Globus pallidus (tissue), 1 donor: ENCODE data around the gene NUP62.

Experiments
- DNase-seq: peaks from one replicate; pipeline ENCODE4 v3.0.0-alpha.2; 2015; ENCODE audit warnings: low spot score

NUP62 gene

GRCh38 chr19:49880162-49880869, 49.0 kb downstream of the NUP62 start:
- no peak for DNase-seq

GRCh38 chr19:49879243-49879963, 49.9 kb downstream of the NUP62 start:
- DNase-seq = no peak

GRCh38 chr19:49878744-49879070, 50.6 kb downstream of the NUP62 start:
- DNase-seq = no peak

GRCh38 chr19:49877879-49878743, 51.2 kb downstream of the NUP62 start:
- DNase-seq = peak; percentile 98

GRCh38 chr19:49877020-49877878, 52.1 kb downstream of the NUP62 start, which contains the start of the genes AKT1S1 and TBC1D17:
AKT1S1 (minus strand) TSS chr19:49877355; CDS start chr19:49873295, 4,060 bp downstream.
TBC1D17 (plus strand) TSS chr19:49877702; CDS start chr19:49877724, 22 bp downstream.
- peak; percentile 100 for DNase-seq

GRCh38 chr19:49876422-49877019, 52.8 kb downstream of the NUP62 start:
- peak; percentile 99 for DNase-seq

- peak; percentile 55 for DNase-seq
These were observed 53.4 kb downstream of the NUP62 start for GRCh38 chr19:49875857-49876421.

- no peak for DNase-seq
These were observed 54.1 kb downstream of the NUP62 start for GRCh38 chr19:49875177-49875576.

- no peak for DNase-seq
These were observed 54.7 kb downstream of the NUP62 start for GRCh38 chr19:49874503-49875157.

- no peak for DNase-seq
These were observed 55.5 kb downstream of the NUP62 start for GRCh38 chr19:49873834-49874233.

GRCh38 chr19:49873129-49873521, 56.2 kb downstream of the NUP62 start:
- no peak for DNase-seq

- no peak for DNase-seq
These were observed 56.8 kb downstream of the NUP62 start for GRCh38 chr19:49872245-49873128.

- DNase-seq = no peak
These were observed 57.8 kb downstream of the NUP62 start for GRCh38 chr19:49871349-49871985.

- DNase-seq = no peak
These were observed 58.9 kb downstream of the NUP62 start for GRCh38 chr19:49870309-49870901.

- peak; percentile 100 for DNase-seq
These were observed 59.6 kb downstream of the NUP62 start for GRCh38 chr19:49869484-49870308.

- no peak for DNase-seq
These were observed 60.3 kb downstream of the NUP62 start for GRCh38 chr19:49869009-49869483.
